Fibroblast of mammary gland (primary cell): Measurements from ENCODE around the gene HMGB4.

Experiments
- DNase-seq: peaks from one replicate; pipeline ENCODE4 v3.0.0-alpha.2; 2010; ENCODE audit warnings: low read depth
- H3K4me3 ChIP-seq: 2 replicates; pipeline ENCODE4 v1.5.1; 2011; ENCODE audit warnings: low read depth, mild to moderate bottlenecking, low read length, moderate library complexity; ENCODE audit not compliant: control insufficient read depth
- CTCF ChIP-seq: conservative IDR thresholded peaks from 2 replicates; pipeline ENCODE4 v1.5.1; 2011; ENCODE audit warnings: low read depth, low read length, inconsistent platforms; ENCODE audit not compliant: control insufficient read depth, insufficient read depth

HMGB4 gene

DNA sequence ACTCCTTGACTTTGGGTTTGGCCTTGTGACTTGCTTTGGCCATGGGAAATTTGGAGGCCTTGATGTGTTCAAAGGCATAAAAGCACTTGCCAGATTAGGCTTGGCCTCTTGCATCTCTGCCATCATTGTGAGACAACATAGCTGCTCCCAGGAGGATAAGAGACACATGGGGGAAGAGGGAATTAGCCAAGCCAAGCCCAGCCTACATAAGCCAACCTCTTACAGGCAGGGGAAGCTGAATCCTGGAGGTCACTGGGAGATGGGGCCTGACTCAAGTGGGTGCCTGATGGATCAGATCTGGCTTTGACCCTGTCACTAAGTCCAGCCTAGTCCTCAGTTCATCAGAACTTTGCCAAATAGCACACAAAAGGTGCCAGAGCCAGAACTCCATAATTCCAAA, 37.6 kb upstream of the HMGB4 start:
- H3K4me3 ChIP-seq: no peak overlapping the region
- no peak for TF ChIP-seq CTCF
- no peak for DNase-seq

DNA sequence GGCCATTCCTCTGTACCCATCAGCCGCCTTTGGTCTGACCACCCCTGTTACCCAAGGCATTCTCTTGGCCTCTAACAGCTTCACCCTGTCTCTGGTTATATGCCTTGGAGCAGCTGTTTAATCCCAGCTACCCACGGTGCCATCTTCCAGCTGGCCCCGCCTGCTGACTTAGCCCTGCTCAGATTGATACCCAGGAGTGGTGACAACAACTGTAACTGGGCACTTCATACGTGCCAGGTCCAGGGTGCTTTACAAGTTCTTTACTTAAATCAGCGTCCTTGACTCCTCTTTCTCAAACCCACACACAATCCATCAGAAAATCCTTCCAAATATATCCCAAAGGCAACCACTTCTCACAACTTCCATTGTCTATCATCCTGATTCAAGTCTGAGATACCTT, 37.2 kb upstream of the HMGB4 start:
- no peak for TF ChIP-seq CTCF
- DNase-seq: no peak
- no peak overlapping the region for H3K4me3 ChIP-seq

DNA sequence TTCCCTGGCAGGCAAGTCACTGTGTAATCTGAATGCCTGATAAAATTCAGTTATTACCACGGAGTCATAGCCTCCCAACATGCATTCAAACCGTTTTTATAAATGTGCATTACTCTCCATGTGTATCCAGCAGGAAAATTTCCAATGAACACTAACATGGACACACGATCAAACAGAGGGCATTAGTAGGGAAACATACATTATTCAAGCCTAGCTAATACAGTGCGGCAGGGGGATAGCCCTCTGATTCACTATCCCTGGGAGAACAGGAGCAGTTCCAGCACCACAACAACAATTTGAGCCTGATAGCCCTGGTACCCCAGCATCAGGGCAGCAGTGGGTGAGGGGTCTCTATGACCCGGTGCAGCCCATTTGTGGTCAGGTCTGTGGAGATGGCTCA, 35.8 kb upstream of the HMGB4 start:
- H3K4me3 ChIP-seq: no peak overlapping the region
- DNase-seq: no peak
- TF ChIP-seq CTCF: no peak

DNA sequence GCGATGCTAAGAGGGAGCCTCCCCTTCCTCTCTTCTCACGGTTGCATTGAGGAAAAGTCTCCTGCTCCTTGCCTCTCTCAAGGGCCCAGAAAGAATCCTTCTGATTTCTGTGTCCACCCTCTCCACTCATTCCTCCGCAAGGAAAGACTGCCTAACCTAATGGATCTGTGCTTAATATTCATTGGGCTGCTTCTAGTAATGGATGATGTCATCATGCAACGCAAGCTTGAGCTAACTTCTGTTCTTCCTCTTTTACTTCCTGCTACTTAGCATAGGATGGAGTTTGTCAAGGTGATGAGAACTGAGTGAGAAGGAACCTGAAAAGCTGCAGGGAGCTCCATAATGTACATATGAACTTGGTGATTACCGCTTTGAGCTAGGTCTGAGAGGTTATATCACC, 35.2 kb upstream of the HMGB4 start:
- DNase-seq: no peak
- no peak for TF ChIP-seq CTCF
- no peak overlapping the region for H3K4me3 ChIP-seq

GRCh38 chr1:33836911-33837310, 27.0 kb upstream of the HMGB4 start:
- no peak for TF ChIP-seq CTCF
- no peak for DNase-seq

DNA sequence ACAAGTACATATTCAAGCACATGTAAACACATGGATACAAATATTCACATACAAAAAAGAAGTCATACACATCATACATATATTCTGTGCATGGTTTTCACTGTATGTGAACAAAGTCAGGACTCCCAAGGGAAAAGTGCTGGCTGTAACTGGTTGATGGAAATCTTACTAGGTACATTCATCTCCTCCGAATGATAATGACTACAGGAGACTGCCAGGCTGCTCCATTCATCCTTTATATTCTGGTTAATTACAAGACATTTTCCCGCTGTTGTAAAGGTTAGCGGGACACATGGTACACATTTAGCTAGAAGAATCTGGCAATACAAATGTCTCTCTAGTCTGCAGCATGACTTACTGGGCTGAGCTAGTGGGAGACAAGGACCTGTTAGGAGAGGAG, 26.2 kb upstream of the HMGB4 start:
- no peak for DNase-seq
- no peak overlapping the region for H3K4me3 ChIP-seq
- TF ChIP-seq CTCF: no peak

More at GRCh38 chr1:33836911-33837310, 27.0 kb upstream of the HMGB4 start:
- H3K4me3 ChIP-seq: no peak overlapping the region

- no peak for DNase-seq
- H3K4me3 ChIP-seq: no peak overlapping the region
- TF ChIP-seq CTCF: no peak
These were observed 22.4 kb upstream of the HMGB4 start for GRCh38 chr1:33841494-33841893.
